Fibroblast of skin of left biceps (primary cell): ENCODE measurements around the gene CLASP1.

ENCODE experiments used
- DNase-seq, 2 experiments: peaks; one replicate each; pipeline ENCODE4 v3.0.0-alpha.2; 2013; ENCODE audit warnings: low read depth in 2 of 2

Gene CLASP1

DNA sequence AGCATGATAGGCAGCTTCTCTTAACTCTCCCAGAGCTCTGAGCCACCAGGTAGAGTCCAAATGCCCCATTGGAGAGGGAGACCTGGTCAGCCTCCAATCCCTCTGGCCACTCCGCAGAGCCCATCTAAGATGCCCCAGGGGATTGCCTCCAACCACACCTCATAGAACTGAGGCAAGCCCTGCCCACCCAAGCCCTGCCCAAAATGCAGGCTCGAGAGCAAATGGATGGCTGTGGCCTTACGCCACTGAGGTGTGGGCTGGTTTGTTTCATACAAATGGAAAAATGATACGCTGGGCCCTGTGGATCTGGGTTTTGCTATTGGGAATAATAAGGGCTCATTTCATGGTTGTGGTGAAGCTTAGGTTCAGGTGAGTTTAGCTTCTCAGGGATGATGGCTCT lies 361.3 kb downstream of the CLASP1 start:
- no peak for DNase-seq
